Transverse colon (tissue), 4 donors: ENCODE results near the gene TSTD1.

Experiments used
- POLR2A ChIP-seq: fragments of 450-650 bp; IDR thresholded peaks from one replicate; pipeline ENCODE4 v1.6.1; 2016; ENCODE audit warnings: antibody characterized with exemption, mild to moderate bottlenecking, moderate library complexity
- POLR2AphosphoS5 ChIP-seq, 3 donors: sonication (generic); formaldehyde crosslinking; IDR thresholded peaks; one replicate each; pipeline ENCODE4 v1.6.1; 2016; ENCODE audit warnings: antibody characterized with exemption in 3 of 3
- TF ChIP-seq, protein P1 (sequence below), 5 experiments: fragments of 200-600 bp in 3 of 5; fragments of 450-650 bp in 2 of 5; sonication (generic) in 3 of 5; IDR thresholded peaks; 1 replicate in 2 of 5; 2 replicates in 3 of 5; pipeline ENCODE4 v1.5.1; 2016 to 2017; ENCODE audit warnings: antibody characterized with exemption in 5 of 5, inconsistent platforms in 3 of 5, mild to moderate bottlenecking in 2 of 5, moderate library complexity in 1 of 5

DNA sequence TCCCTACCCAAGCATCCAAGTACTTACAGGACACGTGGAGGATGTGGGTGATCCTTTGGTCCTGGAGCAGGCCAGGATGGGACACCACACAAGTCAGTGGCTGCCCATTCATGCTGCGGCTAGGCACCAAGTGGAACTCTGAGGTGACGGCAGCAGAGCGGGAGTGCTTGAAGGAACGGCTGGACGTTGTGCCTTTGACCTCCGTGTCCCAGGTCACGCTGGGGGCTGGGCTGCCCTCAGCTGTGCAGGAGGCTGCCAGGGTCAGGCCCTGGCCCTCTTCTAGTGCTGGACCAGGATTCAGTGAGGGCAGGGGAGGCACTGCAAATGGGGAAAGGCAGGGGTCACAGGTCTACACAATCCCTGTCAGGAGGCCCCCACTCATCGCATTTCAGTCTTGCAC, 38.7 kb upstream of the TSTD1 start:
- TF ChIP-seq, protein P1, sequence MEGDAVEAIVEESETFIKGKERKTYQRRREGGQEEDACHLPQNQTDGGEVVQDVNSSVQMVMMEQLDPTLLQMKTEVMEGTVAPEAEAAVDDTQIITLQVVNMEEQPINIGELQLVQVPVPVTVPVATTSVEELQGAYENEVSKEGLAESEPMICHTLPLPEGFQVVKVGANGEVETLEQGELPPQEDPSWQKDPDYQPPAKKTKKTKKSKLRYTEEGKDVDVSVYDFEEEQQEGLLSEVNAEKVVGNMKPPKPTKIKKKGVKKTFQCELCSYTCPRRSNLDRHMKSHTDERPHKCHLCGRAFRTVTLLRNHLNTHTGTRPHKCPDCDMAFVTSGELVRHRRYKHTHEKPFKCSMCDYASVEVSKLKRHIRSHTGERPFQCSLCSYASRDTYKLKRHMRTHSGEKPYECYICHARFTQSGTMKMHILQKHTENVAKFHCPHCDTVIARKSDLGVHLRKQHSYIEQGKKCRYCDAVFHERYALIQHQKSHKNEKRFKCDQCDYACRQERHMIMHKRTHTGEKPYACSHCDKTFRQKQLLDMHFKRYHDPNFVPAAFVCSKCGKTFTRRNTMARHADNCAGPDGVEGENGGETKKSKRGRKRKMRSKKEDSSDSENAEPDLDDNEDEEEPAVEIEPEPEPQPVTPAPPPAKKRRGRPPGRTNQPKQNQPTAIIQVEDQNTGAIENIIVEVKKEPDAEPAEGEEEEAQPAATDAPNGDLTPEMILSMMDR (IDR thresholded peaks at IDR 0.05) = no peak
- TF ChIP-seq POLR2A (no peak), POLR2AphosphoS5 (IDR thresholded peaks at IDR 0.05) (no peak)
